Activated CD8-positive, alpha-beta memory T cell treated with anti-CD3 and anti-CD28 coated beads, Interleukin-2, amount 10 ng/mL, durations not matched to agents 7 days and 5 days (primary cell): Measurements from ENCODE around the gene GNE. TPM values are rescaled to one million over a fixed set of nuclear protein-coding genes. Genes with fewer than 3 reads are reported as not detected.
"Not testable (repeated sequence)": the region's sequence is repeated elsewhere in the genome, so short reads cannot be mapped to it uniquely, and the experiment has no call there.

ENCODE experiments used
- ATAC-seq: fragments of 150-1000 bp; cut with Tn5 transposase; one replicate; pipeline ENCODE4 v1.10.0; 2021; ENCODE audit warnings: moderate library complexity
- CTCF ChIA-PET: fragments of 350-600 bp; sonication (Branson Sonifier 250); formaldehyde crosslinking; loops from one replicate; lab custom pipeline; 2021; ENCODE audit warnings: antibody characterized with exemption; lab: Charles Lee
- DNase-seq: peaks from one replicate; pipeline ENCODE4 v3.0.0-alpha.2; 2020
- H3K27ac Mint-ChIP-seq: one replicate; pipeline ENCODE4 v1.8.0; 2021; ENCODE audit warnings: mild to moderate bottlenecking, mixed read lengths
- H3K27me3 Mint-ChIP-seq: one replicate; pipeline ENCODE4 v1.8.0; 2021; ENCODE audit warnings: mixed read lengths
- H3K36me3 Mint-ChIP-seq: one replicate; pipeline ENCODE4 v1.8.0; 2021; ENCODE audit warnings: mild to moderate bottlenecking, mixed read lengths
- H3K4me1 Mint-ChIP-seq: one replicate; pipeline ENCODE4 v1.8.0; 2021; ENCODE audit warnings: mixed read lengths
- H3K4me3 Mint-ChIP-seq: one replicate; pipeline ENCODE4 v1.8.0; 2021; ENCODE audit warnings: mild to moderate bottlenecking, moderate library complexity, mixed read lengths
- H3K9me3 Mint-ChIP-seq: one replicate; pipeline ENCODE4 v1.8.0; 2022; ENCODE audit warnings: low read depth, mixed read lengths
- total RNA-seq, 2 experiments: library from RNA; stranded (reverse); gene quantifications; one replicate each; pipeline ENCODE4 v1.2.3, GENCODE V29; 2021

GNE gene
- total RNA-seq, 2 experiments from 2014 or later, result 17.3 to 19.6 TPM

DNA sequence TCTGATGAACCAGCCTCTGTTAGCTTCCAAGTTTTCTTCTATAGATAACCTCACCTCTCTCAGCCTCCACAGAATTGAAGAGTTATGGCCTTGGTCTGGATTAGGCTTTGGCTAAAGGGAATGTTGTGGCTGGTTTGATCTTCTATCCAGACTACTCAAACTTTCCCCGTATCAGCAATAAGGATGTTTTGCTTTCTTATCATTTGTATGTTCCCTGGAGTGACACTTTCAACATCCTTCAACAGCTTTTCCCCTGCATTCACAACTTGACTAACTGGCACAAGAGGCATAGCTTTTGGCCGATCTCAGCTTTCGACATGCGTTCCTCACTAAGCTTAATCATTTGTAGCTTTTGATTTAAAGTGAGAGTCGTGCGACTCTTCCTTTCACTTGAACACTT is 28.1 kb upstream of the GNE start:
- Mint-ChIP-seq H3K27ac (no peak overlapping the region), H3K4me3 (no peak overlapping the region), H3K4me1 (no peaks in the 10 kb centered on the region), H3K9me3 (no peaks in the 10 kb centered on the region), H3K27me3 (no peaks in the 10 kb centered on the region), H3K36me3 (no peaks in the 10 kb centered on the region)
- ATAC-seq (no peak), DNase-seq (no peak)
- CTCF ChIA-PET, result no interaction called here

DNA sequence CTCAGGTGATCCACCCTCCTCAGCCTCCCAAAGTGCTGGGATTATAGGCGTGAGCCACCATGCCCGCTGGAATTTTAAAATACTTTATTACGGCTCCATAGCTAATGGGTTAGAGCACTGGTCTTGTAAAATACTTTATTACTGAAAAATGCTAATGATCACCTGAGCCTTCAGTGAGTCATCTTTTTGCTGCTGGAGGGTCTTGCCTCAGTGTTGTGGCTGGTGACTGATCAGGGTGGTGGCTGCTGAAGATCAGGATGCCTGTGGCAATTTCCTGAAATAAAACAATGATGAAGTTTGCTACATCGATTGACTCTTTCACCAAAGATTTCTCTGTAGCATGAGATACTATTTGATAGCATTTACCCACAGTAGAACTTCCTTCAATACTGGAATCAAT is 26.0 kb upstream of the GNE start:
- H3K4me1 Mint-ChIP-seq, result no peaks in the 10 kb centered on the region
- no peak overlapping the region for H3K4me3 Mint-ChIP-seq
- H3K36me3 Mint-ChIP-seq, result no peaks in the 10 kb centered on the region
- CTCF ChIA-PET, result interaction anchor here (0.9 kb wide), 1 partner anchor 11 kb away, joined by 3 read pairs; no protein-coding TSS in a partner anchor
- H3K27ac Mint-ChIP-seq, result no peak overlapping the region
- no peak for ATAC-seq
- H3K27me3 Mint-ChIP-seq, result no peaks in the 10 kb centered on the region
- no peak for DNase-seq
- H3K9me3 Mint-ChIP-seq, result no peaks in the 10 kb centered on the region

DNA sequence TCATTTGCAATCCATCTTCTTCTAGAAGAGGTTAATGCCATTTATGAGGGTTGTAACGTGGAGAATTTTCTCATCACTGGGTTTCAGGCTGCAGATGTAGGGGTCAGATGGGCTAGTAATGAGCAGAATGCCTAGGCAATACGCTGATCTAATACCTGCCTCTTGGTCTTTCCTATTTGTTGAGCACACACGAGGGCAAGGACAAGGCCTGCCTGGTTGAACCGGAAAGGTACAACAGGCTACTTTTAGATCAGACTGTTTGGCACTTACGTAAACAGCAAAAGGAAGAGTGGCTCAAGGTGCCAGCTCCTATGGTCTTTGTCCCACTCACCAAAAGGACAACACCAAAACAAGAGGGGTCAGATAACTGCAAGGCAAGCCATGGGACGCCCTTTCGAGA is 24.0 kb upstream of the GNE start:
- CTCF ChIA-PET, result no interaction called here
- ATAC-seq (no peak), DNase-seq (no peak)
- H3K27ac Mint-ChIP-seq, result no peak overlapping the region
- no peak overlapping the region for H3K4me3 Mint-ChIP-seq
- no peaks in the 10 kb centered on the region for H3K27me3 Mint-ChIP-seq
- H3K4me1 Mint-ChIP-seq, result no peaks in the 10 kb centered on the region
- H3K36me3 Mint-ChIP-seq, result no peaks in the 10 kb centered on the region
- no peaks in the 10 kb centered on the region for H3K9me3 Mint-ChIP-seq

DNA sequence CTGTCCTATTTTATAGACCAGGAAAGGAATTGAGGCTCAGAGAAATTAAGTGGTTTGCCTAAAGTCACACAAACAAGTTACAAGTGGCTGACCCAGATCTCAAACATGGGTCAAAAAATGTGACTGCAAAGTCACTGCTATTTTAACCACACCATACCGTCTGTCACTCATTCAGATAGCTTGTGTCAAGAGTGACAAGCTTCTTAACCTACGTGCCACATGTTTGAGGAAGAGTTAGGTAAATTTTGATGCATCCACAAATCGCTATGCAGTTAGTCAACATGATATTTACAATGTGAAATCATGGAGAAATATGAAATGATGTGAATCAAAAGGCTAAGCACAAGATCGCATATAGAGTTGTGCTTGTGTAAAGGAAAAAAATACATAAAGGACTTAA is 22.7 kb upstream of the GNE start:
- H3K9me3 Mint-ChIP-seq, result no peaks in the 10 kb centered on the region
- no peaks in the 10 kb centered on the region for H3K36me3 Mint-ChIP-seq
- H3K4me1 Mint-ChIP-seq, result no peaks in the 10 kb centered on the region
- DNase-seq (no peak), ATAC-seq (no peak)
- no peaks in the 10 kb centered on the region for H3K27me3 Mint-ChIP-seq
- no peak overlapping the region for H3K27ac Mint-ChIP-seq
- H3K4me3 Mint-ChIP-seq, result no peak overlapping the region
- CTCF ChIA-PET, result interaction anchor here (1.1 to 1.2 kb wide), 2 partner anchors 11 to 47 kb away, joined by 3 to 4 read pairs; no protein-coding TSS in a partner anchor

DNA sequence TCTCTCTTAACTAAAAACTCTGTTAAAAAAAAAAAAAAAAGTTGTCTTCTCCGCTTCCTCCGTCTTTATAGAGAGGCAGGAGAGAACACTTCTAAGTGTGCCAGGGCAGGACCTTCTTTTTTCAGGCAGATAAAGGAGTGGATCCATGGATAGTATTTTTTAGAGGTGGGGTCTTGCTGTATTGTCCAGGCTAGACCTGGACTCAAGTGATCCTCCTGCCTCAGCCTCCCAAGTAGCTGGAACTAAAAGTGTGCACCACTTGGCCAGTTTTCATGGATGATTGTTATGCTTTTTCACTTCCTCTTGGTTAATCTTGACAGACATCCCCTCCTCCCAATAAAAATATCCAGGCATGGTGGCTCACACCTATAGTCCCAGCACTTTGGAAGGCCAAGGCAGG is 20.0 kb upstream of the GNE start:
- H3K36me3 Mint-ChIP-seq, result no peaks in the 10 kb centered on the region
- H3K4me1 Mint-ChIP-seq, result no peaks in the 10 kb centered on the region
- no peak overlapping the region for H3K4me3 Mint-ChIP-seq
- H3K27me3 Mint-ChIP-seq, result no peaks in the 10 kb centered on the region
- DNase-seq (no peak), ATAC-seq (no peak)
- CTCF ChIA-PET, result no interaction called here
- no peak overlapping the region for H3K27ac Mint-ChIP-seq
- no peaks in the 10 kb centered on the region for H3K9me3 Mint-ChIP-seq

DNA sequence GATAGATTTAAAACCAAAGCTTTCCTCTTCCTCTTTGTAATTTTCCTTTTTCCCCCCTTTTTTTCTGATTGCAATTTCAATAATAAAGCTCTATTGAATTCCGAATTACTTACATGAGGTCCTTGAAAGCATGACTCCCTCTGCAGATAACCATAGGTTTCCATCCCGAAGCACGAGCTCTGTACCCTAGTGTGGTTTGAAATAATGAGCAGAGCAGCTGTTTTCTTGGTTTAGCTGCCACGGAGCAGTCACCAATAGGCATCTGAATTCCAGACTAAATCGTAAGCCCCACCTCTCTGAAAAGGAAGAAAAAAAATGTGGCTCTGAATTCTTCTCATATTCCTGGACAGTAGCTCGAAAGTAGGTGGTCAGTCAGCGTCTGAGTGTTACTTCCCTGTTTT is 18.5 kb upstream of the GNE start:
- no peaks in the 10 kb centered on the region for H3K27me3 Mint-ChIP-seq
- no peak for DNase-seq

GRCh38 chr9:36276254-36276653 is 18.0 kb upstream of the GNE start:
- DNase-seq (no peak), ATAC-seq (no peak)
- H3K36me3 Mint-ChIP-seq, result no peaks in the 10 kb centered on the region
- no peak overlapping the region for H3K27ac Mint-ChIP-seq
- H3K4me3 Mint-ChIP-seq, result no peak overlapping the region
- no peaks in the 10 kb centered on the region for H3K4me1 Mint-ChIP-seq
- CTCF ChIA-PET, result no interaction called here
- no peaks in the 10 kb centered on the region for H3K9me3 Mint-ChIP-seq
- no peaks in the 10 kb centered on the region for H3K27me3 Mint-ChIP-seq

More for the DNA sequence above, 18.5 kb upstream of the GNE start:
- no peaks in the 10 kb centered on the region for H3K36me3 Mint-ChIP-seq
- no peak overlapping the region for H3K4me3 Mint-ChIP-seq
- CTCF ChIA-PET, result interaction anchor here (0.7 kb wide), 1 partner anchor 169 kb away, joined by 3 read pairs; no protein-coding TSS in a partner anchor
- no peak overlapping the region for H3K27ac Mint-ChIP-seq
- no peaks in the 10 kb centered on the region for H3K4me1 Mint-ChIP-seq
- ATAC-seq, result no peak
- H3K9me3 Mint-ChIP-seq, result no peaks in the 10 kb centered on the region

- Mint-ChIP-seq H3K4me1 (no peaks in the 10 kb centered on the region), H3K27me3 (no peaks in the 10 kb centered on the region), H3K27ac (no peak overlapping the region), H3K9me3 (no peaks in the 10 kb centered on the region), H3K36me3 (no peaks in the 10 kb centered on the region), H3K4me3 (no peak overlapping the region)
- ATAC-seq (no peak), DNase-seq (no peak)
- CTCF ChIA-PET, result no interaction called here
Measured at GRCh38 chr9:36275060-36275459, 16.8 kb upstream of the GNE start.

GRCh38 chr9:36273354-36273753 is 15.1 kb upstream of the GNE start:
- H3K27me3 Mint-ChIP-seq, result not testable (repeated sequence)

GRCh38 chr9:36268007-36268427 is 9.8 kb upstream of the GNE start:
- CTCF ChIA-PET, result interaction anchor here (0.8 to 1.7 kb wide), 2 partner anchors 10 to 61 kb away, joined by 3 to 5 read pairs; partner anchors contain the start of gene GNE

More at GRCh38 chr9:36273354-36273753, 15.1 kb upstream of the GNE start:
- H3K9me3 Mint-ChIP-seq, H3K27ac Mint-ChIP-seq, CTCF ChIA-PET, H3K4me3 Mint-ChIP-seq, DNase-seq, ATAC-seq, H3K4me1 Mint-ChIP-seq, H3K36me3 Mint-ChIP-seq: not testable (repeated sequence)

GRCh38 chr9:36264896-36265295 is 6.6 kb upstream of the GNE start:
- H3K4me1 Mint-ChIP-seq, result peaks cover 2% of the 10 kb centered on the region
- no peaks in the 10 kb centered on the region for H3K9me3 Mint-ChIP-seq
- no peak overlapping the region for H3K4me3 Mint-ChIP-seq
- no peak for DNase-seq
- H3K27me3 Mint-ChIP-seq, result no peaks in the 10 kb centered on the region
- CTCF ChIA-PET, result interaction anchor here (1.6 kb wide), 1 partner anchor 15 kb away, joined by 4 read pairs; no protein-coding TSS in a partner anchor
- no peak for ATAC-seq
- no peak overlapping the region for H3K27ac Mint-ChIP-seq
- no peaks in the 10 kb centered on the region for H3K36me3 Mint-ChIP-seq

More at GRCh38 chr9:36268007-36268427, 9.8 kb upstream of the GNE start:
- Mint-ChIP-seq H3K27me3 (no peaks in the 10 kb centered on the region), H3K9me3 (no peaks in the 10 kb centered on the region), H3K4me1 (no peaks in the 10 kb centered on the region), H3K36me3 (no peaks in the 10 kb centered on the region), H3K27ac (no peak overlapping the region), H3K4me3 (no peak overlapping the region)
- DNase-seq, result no peak
- no peak for ATAC-seq

DNA sequence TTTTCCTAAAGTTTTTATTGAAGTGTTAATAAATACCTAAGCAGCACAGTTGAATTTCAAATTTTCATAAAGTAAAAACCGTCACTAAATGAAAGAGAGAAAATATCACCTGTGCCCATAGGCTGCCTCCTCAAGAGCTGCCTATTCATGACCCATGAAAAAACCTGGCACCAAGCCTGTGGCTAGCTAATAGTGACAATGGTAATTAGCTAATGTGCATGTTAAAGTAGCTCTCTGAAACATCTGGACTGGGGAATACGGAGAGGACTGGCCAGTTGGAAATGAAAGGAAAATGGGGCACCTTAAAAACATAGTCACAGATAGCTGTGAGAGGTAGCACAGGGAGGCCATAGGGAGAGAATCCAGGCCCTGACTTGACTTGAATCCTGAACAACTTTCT is 5.4 kb upstream of the GNE start:
- Mint-ChIP-seq H3K36me3 (no peaks in the 10 kb centered on the region), H3K4me3 (no peak overlapping the region), H3K27ac (no peak overlapping the region), H3K9me3 (no peaks in the 10 kb centered on the region), H3K4me1 (peaks cover 4% of the 10 kb centered on the region), H3K27me3 (no peaks in the 10 kb centered on the region)
- CTCF ChIA-PET, result interaction anchor here (1.6 kb wide), 1 partner anchor 14 kb away, joined by 4 read pairs; no protein-coding TSS in a partner anchor
- ATAC-seq, result no peak
- no peak for DNase-seq

DNA sequence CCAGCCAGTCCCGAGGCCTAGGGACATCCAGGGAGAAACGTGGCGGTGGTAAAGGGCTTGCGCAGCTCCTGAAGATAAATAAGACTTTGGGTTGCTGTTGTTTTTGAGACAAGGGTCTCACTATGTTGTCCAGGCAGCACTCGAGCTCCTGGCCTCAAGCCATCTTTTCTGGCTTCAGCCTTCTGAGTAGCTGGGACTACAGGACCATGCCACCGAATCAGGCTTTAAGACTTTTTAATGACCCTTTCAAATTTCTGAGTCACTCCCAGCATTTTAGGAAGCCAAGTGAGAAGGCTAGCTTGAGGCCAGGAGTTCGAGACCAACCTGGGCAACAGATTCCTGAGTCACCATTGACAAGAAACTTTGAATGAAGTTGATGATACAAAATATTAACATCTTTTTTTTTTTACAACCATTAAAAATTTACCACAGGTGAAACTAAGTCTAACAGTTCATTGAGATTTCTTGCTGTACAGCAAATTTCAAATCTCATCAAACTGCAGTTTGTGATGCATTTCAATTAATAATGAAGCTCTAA is 817 bp upstream of the GNE start:
- no peak for ATAC-seq
- no peaks in the 10 kb centered on the region for H3K27me3 Mint-ChIP-seq

DNA sequence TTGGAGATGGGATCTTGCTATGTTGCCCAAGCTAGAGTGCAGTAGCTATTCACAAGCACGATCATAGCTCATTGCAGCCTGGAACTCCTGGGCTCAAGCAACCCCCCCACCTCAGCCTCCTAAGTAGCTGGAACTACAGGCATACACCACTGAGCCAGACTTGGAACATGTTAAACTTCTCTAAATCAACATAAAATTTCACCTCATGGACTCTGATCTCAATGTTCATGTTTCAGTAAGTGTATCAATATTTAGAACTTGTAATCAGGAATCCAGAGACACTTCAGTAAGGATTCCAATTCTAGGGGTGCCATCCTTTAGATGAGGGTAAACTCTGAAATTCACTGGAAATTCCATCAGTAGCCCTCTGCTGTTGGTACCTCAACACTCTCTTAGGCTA is 6.8 kb downstream of the GNE start:
- Mint-ChIP-seq H3K4me1 (peaks cover 11% of the 10 kb centered on the region), H3K9me3 (no peaks in the 10 kb centered on the region), H3K36me3 (peaks cover 5% of the 10 kb centered on the region), H3K27ac (no peak overlapping the region), H3K27me3 (no peaks in the 10 kb centered on the region), H3K4me3 (no peak overlapping the region)
- no peak for ATAC-seq
- CTCF ChIA-PET, result interaction anchor here (1.3 to 3.1 kb wide), 2 partner anchors 11 to 77 kb away, joined by 3 to 13 read pairs; no protein-coding TSS in a partner anchor
- DNase-seq, result no peak

More for the DNA sequence above, 817 bp upstream of the GNE start:
- H3K36me3 Mint-ChIP-seq, result peaks cover 5% of the 10 kb centered on the region
- peak overlapping the region; percentile 84 for H3K4me3 Mint-ChIP-seq
- DNase-seq, result no peak
- H3K9me3 Mint-ChIP-seq, result no peaks in the 10 kb centered on the region
- CTCF ChIA-PET, result interaction anchor here (0.9 to 1.7 kb wide), 5 partner anchors 9 to 148 kb away, joined by 3 to 4 read pairs (median 3); partner anchors contain the start of gene CLTA
- H3K4me1 Mint-ChIP-seq, result peaks cover 11% of the 10 kb centered on the region
- H3K27ac Mint-ChIP-seq, result peak overlapping the region; percentile 86
